H1 (cell line): ENCODE data around the gene S100A12. TPM values are rescaled to one million over a fixed set of nuclear protein-coding genes. Genes with fewer than 3 reads are reported as not detected.

ENCODE experiments used
- CBX5 ChIP-seq: fragments of 300-800, 300-1000 bp; sonication (generic); IDR thresholded peaks from 2 replicates; pipeline ENCODE4 v1.7.1; 2016; ENCODE audit warnings: antibody characterized with exemption, low read length, low read depth
- CHD2 ChIP-seq: IDR thresholded peaks from 2 replicates; pipeline ENCODE4 v1.6.1; 2012; ENCODE audit warnings: low read length, improper control_type of control experiment
- CHD7 ChIP-seq: fragments of 300-600 bp; sonication (generic); IDR thresholded peaks from 2 replicates; pipeline ENCODE4 v1.7.1; 2012; ENCODE audit warnings: low read length, moderate library complexity, mild to moderate bottlenecking, inconsistent platforms; ENCODE audit not compliant: insufficient replicate concordance
- CTBP2 ChIP-seq: IDR thresholded peaks from 2 replicates; pipeline ENCODE4 v1.7.0; 2011; ENCODE audit warnings: borderline replicate concordance, mild to moderate bottlenecking, moderate library complexity, mixed read lengths, low read length; ENCODE audit not compliant: insufficient read depth, insufficient read length
- POLR2A ChIP-seq, 2 experiments: IDR thresholded peaks; 1 replicate in 1 of 2; 2 replicates in 1 of 2; pipeline ENCODE4 v1.6.1; 2011; ENCODE audit warnings: low read depth in 2 of 2, low read length in 2 of 2, mild to moderate bottlenecking in 2 of 2; ENCODE audit errors: control extremely low read depth in 1 of 2
- SIN3A ChIP-seq, 2 experiments: IDR thresholded peaks in 1 of 2; conservative IDR thresholded peaks in 1 of 2; 2 replicates each; pipeline ENCODE4 v1.6.1; 2011 to 2012; ENCODE audit warnings: low read length in 2 of 2, improper control_type of control experiment in 1 of 2, low read depth in 1 of 2, mild to moderate bottlenecking in 1 of 2
- TCF12 ChIP-seq: IDR thresholded peaks from 2 replicates; pipeline ENCODE4 v1.6.1; 2011; ENCODE audit warnings: low read depth, mild to moderate bottlenecking, low read length
- TEAD4 ChIP-seq: IDR thresholded peaks from 2 replicates; pipeline ENCODE4 v1.6.1; 2012; ENCODE audit warnings: low read depth, low read length, inconsistent platforms, mixed read lengths
- polyA plus RNA-seq, 7 experiments: library from polyadenylated mRNA; depleted of rRNA in 3 of 7; stranded (reverse) in 5 of 7; unstranded in 2 of 7; fragments of >200 nt in 5 of 7; fragments of 200-250 nt in 2 of 7; gene quantifications; 1 replicate in 5 of 7; 2 replicates in 1 of 7; 4 replicates in 1 of 7; pipeline versions ENCODE4 v1.2.1 to v1.2.3, GENCODE V29; 2011 to 2013; ENCODE audit warnings: missing spikeins in 2 of 7, mixed read lengths in 2 of 7
- total RNA-seq: library from RNA; stranded (reverse); fragmentation: NEBNext Ultra II Directional; extraction: Animal tissue kit (Norgen Biotek cat#: 25700); gene quantifications from 2 replicates; pipeline ENCODE4 v1.2.1, GENCODE V29; 2021

S100A12 gene
- total and polyA plus RNA-seq, 2 of the 8 experiments (the other 6 are each of a cell fraction or from before 2014, with no cell fraction given), result not detected

- TF ChIP-seq CHD7 (no peak), CBX5 (no peak), TCF12 (no peak), CHD2 (no peak), SIN3A (conservative IDR thresholded peaks at IDR 0.05 in 1 of 2, IDR thresholded peaks at IDR 0.05 in 1 of 2; ENCODE audit: low read depth in 1 of 2, low read length in 2 of 2) (no peak), TEAD4 (no peak), CTBP2 (no peak), POLR2A (IDR thresholded peaks at IDR 0.05; ENCODE audit: control extremely low read depth in 1 of 2, low read depth in 2 of 2, low read length in 2 of 2) (no peak)
Measured at GRCh38 chr1:153386500-153386901, 11.1 kb upstream of the S100A12 start (continued).
